Stimulated activated CD8-positive, alpha-beta memory T cell treated with anti-CD3 and anti-CD28 coated beads, Interleukin-7, amount 100 ng/mL, for 4 hours (primary cell): ENCODE results near the gene ZNF574.
"Not testable (repeated sequence)": the region's sequence is repeated elsewhere in the genome, so short reads cannot be mapped to it uniquely, and the experiment has no call there.

Experiments used
- DNase-seq, 2 donors: peaks; one replicate each; pipeline ENCODE4 v3.0.0-alpha.2; 2020; ENCODE audit warnings: low read depth in 2 of 2

Gene ZNF574

GRCh38 chr19:42075616-42076379, at the start of gene ZNF574:
Gene ZNF574, plus strand, starts transcription at chr19:42076166. Its CDS starts 2,441 bp downstream, at chr19:42078607.
- peak; percentile 95 to 96 for DNase-seq

GRCh38 chr19:42028304-42029216, 47.4 kb upstream of the ZNF574 start:
- DNase-seq, result no peak

GRCh38 chr19:42030645-42031440, 45.1 kb upstream of the ZNF574 start:
- DNase-seq, result no peak

GRCh38 chr19:42032431-42032830, 43.5 kb upstream of the ZNF574 start:
- no peak for DNase-seq

GRCh38 chr19:42033413-42033812, 42.6 kb upstream of the ZNF574 start:
- no peak for DNase-seq

GRCh38 chr19:42034640-42035391, 41.1 kb upstream of the ZNF574 start:
- DNase-seq, result peak; percentile 41 to 43

- DNase-seq, result no peak
Measured at GRCh38 chr19:42037649-42038048, 38.3 kb upstream of the ZNF574 start.

GRCh38 chr19:42038666-42039065, 37.3 kb upstream of the ZNF574 start:
- DNase-seq, result no peak

- DNase-seq, result no peak
Measured at GRCh38 chr19:42040031-42040430, 35.9 kb upstream of the ZNF574 start.

GRCh38 chr19:42040491-42040890, 35.5 kb upstream of the ZNF574 start:
- not testable (repeated sequence) for DNase-seq

GRCh38 chr19:42042455-42043170, 33.4 kb upstream of the ZNF574 start:
- no peak for DNase-seq

GRCh38 chr19:42045575-42045974, 30.4 kb upstream of the ZNF574 start:
- no peak for DNase-seq

GRCh38 chr19:42048992-42049391, 27.0 kb upstream of the ZNF574 start:
- no peak for DNase-seq

- DNase-seq, result no peak
Measured at GRCh38 chr19:42051166-42052115, 24.5 kb upstream of the ZNF574 start.

- no peak for DNase-seq
Measured at GRCh38 chr19:42052241-42052863, 23.6 kb upstream of the ZNF574 start.

GRCh38 chr19:42053037-42053935, 22.7 kb upstream of the ZNF574 start:
- DNase-seq, result no peak

GRCh38 chr19:42054205-42054604, 21.8 kb upstream of the ZNF574 start:
- no peak for DNase-seq

- DNase-seq, result no peak
Measured at GRCh38 chr19:42057846-42058245, 18.1 kb upstream of the ZNF574 start.
